ENCODE measurements around the gene KYAT1. TPM values are rescaled to one million over a fixed set of nuclear protein-coding genes. Genes with fewer than 3 reads are reported as not detected.

Gene KYAT1
- 9.0 and 9.5 TPM in 2 replicates for total RNA-seq

- no peak for FAIRE-seq
- H3K27me3 ChIP-seq (ENCODE audit: control insufficient read depth, insufficient read depth, low read length): no peaks in the 10 kb centered on the region
- TF ChIP-seq CTCF (IDR thresholded peaks at IDR 0.05; ENCODE audit: insufficient read depth, low read length, severe bottlenecking): peak; percentile 19
These were observed at the start of gene KYAT1, which contains the start of gene LRRC8A for GRCh38 chr9:128881884-128882676. TSS of gene KYAT1 (minus strand) at chr9:128881950. CDS start at chr9:128845405, 36,545 bp downstream. TSS of gene LRRC8A (plus strand) at chr9:128882133. CDS start at chr9:128907165, 25,032 bp downstream.

GRCh38 chr9:128929560-128929959 is 47.8 kb upstream of the KYAT1 start:
- Histone ChIP-seq H3K4me3 (ENCODE audit: low read depth, low read length) (no peak overlapping the region), H3K36me3 (ENCODE audit: control insufficient read depth, insufficient read depth, low read length) (peaks cover 4% of the 10 kb centered on the region), H3K27me3 (ENCODE audit: control insufficient read depth, insufficient read depth, low read length) (no peaks in the 10 kb centered on the region)
- FAIRE-seq (no peak), DNase-seq (ENCODE audit: low read depth) (no peak)
- no peak for TF ChIP-seq CTCF (IDR thresholded peaks at IDR 0.05; ENCODE audit: insufficient read depth, low read length, severe bottlenecking)

More at GRCh38 chr9:128881884-128882676, at the start of gene KYAT1, which contains the start of gene LRRC8A:
- Histone ChIP-seq H3K4me3 (ENCODE audit: low read depth, low read length) (peak within 1 kb of the TSS; percentile 92), H3K36me3 (ENCODE audit: control insufficient read depth, insufficient read depth, low read length) (peaks cover 12% of the 10 kb centered on the region)
- DNase-seq (ENCODE audit: low read depth): peak; percentile 88

GRCh38 chr9:128928624-128929023 is 46.9 kb upstream of the KYAT1 start:
- H3K36me3 ChIP-seq (ENCODE audit: control insufficient read depth, insufficient read depth, low read length): peaks cover 2% of the 10 kb centered on the region
- H3K27me3 ChIP-seq (ENCODE audit: control insufficient read depth, insufficient read depth, low read length): no peaks in the 10 kb centered on the region
- FAIRE-seq (no peak), DNase-seq (ENCODE audit: low read depth) (no peak)
- H3K4me3 ChIP-seq (ENCODE audit: low read depth, low read length): no peak overlapping the region
- no peak for TF ChIP-seq CTCF (IDR thresholded peaks at IDR 0.05; ENCODE audit: insufficient read depth, low read length, severe bottlenecking)

GRCh38 chr9:128927731-128928411 is 46.1 kb upstream of the KYAT1 start:
- Histone ChIP-seq H3K36me3 (ENCODE audit: control insufficient read depth, insufficient read depth, low read length) (no peaks in the 10 kb centered on the region), H3K4me3 (ENCODE audit: low read depth, low read length) (no peak overlapping the region), H3K27me3 (ENCODE audit: control insufficient read depth, insufficient read depth, low read length) (no peaks in the 10 kb centered on the region)
- FAIRE-seq (no peak), DNase-seq (ENCODE audit: low read depth) (no peak)
- TF ChIP-seq CTCF (IDR thresholded peaks at IDR 0.05; ENCODE audit: insufficient read depth, low read length, severe bottlenecking): peak; percentile 76

GRCh38 chr9:128923493-128923883 is 41.7 kb upstream of the KYAT1 start:
- Histone ChIP-seq H3K4me3 (ENCODE audit: low read depth, low read length) (no peak overlapping the region), H3K36me3 (ENCODE audit: control insufficient read depth, insufficient read depth, low read length) (no peaks in the 10 kb centered on the region), H3K27me3 (ENCODE audit: control insufficient read depth, insufficient read depth, low read length) (no peaks in the 10 kb centered on the region)
- no peak for DNase-seq (ENCODE audit: low read depth)
- no peak for FAIRE-seq
- no peak for TF ChIP-seq CTCF (IDR thresholded peaks at IDR 0.05; ENCODE audit: insufficient read depth, low read length, severe bottlenecking)

Measured in bronchial epithelial cell (primary cell).